Choroid plexus epithelial cell (primary cell): ENCODE results near the gene GOLGA8K.
"Not testable (repeated sequence)": the region's sequence is repeated elsewhere in the genome, so short reads cannot be mapped to it uniquely, and the experiment has no call there.

ENCODE experiments used
- DNase-seq: peaks from one replicate; pipeline ENCODE4 v3.0.0-alpha.2; 2010; ENCODE audit warnings: low read depth
- H3K4me3 ChIP-seq: 2 replicates; pipeline ENCODE4 v1.5.1; 2011; ENCODE audit warnings: low read depth, mild to moderate bottlenecking, control low read depth, low read length, moderate library complexity

GOLGA8K gene, protein sequence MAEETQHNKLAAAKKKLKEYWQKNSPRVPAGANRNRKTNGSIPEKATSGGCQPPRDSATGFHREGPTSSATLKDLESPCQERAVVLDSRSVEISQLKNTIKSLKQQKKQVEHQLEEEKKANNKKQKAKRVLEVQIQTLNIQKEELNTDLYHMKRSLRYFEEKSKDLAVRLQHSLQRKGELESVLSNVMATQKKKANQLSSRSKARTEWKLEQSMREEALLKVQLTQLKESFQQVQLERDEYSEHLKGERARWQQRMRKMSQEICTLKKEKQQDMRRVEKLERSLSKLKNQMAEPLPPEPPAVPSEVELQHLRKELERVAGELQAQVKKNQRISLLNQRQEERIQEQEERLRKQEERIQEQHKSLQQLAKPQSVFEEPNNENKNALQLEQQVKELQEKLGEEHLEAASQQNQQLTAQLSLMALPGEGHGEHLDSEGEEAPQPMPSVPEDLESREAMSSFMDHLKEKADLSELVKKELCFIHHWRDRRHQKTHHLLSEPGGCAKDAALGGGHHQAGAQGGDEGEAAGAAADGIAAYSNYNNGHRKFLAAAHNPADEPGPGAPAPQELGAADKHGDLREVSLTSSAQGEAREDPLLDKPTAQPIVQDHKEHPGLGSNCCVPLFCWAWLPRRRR

DNA sequence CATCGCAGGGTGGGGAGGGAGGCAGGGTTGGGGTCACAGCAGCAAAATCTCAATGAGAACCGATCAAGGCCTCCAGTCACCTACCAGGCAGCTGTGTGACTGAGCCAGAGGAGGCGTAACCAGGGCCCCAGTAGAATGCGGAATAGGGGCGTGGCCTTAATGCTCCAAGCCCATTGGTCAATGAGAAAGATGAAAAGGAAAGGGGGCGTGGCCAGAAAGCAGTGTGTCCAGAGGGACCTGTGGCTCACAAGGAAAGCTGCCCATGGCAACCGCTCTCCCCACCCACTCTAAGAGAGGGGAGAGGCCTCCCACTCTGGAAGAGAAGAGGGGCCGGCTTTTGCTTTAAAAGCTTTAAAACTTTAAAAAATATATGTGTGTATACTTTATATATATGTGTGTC, at the start of gene GOLGA8K:
Gene GOLGA8K (minus strand): TSS at position 101 of the 400 bp plus-strand sequence. CDS start 98 bp downstream, at position 3.
- not testable (repeated sequence) for DNase-seq

DNA sequence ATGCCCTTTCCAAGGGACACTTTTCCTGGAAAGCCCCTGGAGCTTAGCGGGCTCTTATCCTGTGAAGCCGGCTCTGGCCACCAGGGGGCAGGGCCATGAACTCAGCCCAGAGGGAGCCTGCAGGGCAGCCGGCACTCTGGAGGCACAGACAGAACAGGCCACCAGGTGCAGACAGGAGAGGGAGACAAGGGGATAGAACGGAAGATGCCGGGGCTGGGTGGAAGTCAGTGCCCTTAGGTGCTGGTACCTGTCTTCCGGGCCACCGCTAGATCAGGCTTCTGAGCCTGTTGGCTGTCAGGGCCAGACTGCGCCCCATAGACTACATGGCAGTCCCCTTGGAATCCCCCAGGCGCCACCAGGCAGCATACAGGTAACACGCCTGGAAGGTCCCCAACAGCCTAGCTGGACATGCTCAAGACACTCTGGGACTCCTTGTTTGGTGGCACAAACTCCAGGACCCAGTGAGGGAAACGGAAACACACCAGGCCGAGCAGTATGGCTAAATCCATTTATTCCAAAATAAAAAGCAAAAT, 37.4 kb upstream of the GOLGA8K start:
- not testable (repeated sequence) for DNase-seq, H3K4me3 ChIP-seq

More for the DNA sequence above, at the start of gene GOLGA8K:
- not testable (repeated sequence) for H3K4me3 ChIP-seq

DNA sequence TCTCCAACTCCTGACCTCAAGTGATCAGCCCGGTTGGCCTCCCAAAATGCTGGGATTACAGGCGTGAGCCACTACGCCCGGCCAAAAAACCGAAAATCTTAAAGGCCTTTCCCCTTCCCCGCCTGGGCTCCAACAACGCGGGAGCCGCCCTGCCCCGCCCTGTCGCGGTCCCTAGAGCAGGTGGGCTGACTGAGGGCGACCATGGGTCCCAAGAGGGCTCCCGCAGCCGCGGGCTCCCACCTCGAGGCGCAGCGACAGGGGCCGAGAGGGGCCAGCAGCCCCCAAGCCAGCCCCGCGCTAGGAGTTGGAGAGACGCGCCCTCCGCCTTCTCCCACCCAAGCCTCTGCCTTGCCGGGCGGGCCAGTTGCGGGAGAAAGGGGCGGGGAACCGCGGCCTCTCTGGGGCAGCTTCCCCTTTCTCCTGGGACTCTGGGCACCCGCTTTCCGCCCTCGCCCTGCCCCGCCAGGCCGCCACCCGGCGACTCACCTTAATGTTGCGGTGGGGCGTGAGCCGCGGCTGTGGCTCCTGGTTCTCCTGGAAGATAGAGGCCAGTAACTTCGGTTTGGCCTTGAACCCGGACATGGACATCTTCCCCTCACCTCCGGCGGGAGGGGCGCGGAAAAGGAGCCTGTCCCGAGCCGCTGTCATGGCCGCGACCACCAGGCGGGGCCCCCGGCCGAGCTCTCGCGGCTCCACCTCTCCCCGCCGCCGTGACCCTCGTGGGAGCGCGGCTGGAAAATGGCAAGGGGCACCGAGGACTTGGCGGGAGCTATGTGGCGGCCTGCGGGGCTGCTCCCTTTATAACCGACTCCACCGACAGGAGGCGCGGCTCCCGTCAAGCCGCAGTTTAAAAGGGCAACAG, 31.2 kb upstream of the GOLGA8K start:
- not testable (repeated sequence) for DNase-seq, H3K4me3 ChIP-seq

DNA sequence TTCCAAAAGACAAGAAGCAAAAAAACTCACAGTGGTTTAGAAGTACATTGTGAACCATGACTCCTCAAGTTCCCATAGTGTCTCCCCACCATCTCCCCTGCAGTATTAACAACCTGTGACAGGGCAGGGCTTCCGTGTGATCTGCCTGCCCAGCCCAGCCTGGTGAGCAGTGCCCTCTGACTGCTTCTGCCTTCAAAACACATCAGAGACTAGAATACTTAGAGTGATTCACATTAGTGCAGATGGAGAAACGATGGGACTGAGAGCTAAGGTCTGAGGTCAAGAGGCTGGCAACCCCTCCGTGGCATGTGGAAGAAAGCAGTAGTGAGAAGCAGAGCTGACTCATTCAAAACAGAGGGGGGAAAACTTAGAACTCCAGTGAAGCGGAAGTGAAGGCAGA, 24.5 kb upstream of the GOLGA8K start:
- H3K4me3 ChIP-seq, DNase-seq: not testable (repeated sequence)

DNA sequence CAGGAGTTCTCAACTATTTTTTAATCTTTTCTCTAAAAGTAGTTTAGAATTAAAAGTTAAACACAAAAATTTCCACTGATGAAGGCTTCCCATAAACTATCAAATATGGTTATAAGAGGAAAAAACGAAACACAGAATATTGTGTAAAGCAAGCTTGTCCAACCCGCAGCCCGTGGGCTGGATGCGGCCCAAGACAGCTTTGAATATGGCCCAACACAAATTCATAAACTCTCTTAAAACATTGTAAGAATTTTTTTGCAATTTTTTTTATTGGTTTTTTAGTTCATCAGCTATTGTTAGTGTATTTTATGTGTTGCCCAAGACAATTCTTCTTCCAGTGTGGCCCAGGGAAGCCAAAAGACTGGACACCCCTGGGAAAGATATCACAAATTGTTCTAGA, 23.4 kb upstream of the GOLGA8K start:
- not testable (repeated sequence) for H3K4me3 ChIP-seq, DNase-seq

DNA sequence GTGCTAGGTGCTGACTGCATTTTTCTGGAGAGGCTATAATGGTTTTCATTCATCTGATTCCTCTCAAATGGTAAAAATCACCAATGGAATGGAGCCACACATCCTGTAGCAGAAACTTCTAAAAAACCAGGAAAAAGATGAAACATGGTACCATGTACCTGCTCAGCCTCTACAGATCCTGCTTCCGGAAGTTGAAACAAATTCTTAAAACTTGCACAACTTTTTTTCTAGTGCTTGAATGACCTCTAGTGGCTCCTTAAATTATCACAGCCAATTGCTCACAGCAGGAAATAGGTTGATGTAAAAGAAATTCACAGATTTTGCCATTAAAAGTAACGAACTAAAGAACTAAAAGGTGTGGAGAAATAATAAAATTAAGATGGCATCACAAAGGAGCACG, 4.8 kb upstream of the GOLGA8K start:
- DNase-seq, result not testable (repeated sequence)

DNA sequence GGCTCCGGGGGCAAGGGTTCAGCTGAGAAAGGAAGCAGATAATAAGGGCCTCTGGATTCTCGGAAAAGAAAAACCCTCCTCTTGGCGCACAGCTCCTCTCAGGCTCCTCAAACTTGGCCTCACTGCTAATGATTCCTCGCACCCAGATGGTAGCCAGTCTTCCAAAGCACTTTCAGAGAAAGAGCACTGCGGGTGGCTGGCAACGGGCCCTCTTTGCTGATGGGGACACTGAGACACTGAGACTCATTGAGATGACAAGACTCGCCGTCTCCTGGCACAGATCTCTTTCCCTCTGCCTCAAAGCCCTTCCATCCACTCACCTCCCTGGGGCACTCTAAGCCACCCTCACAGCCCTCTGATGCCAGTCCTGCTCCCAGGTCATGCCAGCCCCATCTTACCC, 6.6 kb downstream of the GOLGA8K start:
- not testable (repeated sequence) for DNase-seq, H3K4me3 ChIP-seq

More for the DNA sequence above, 4.8 kb upstream of the GOLGA8K start:
- H3K4me3 ChIP-seq, result not testable (repeated sequence)

DNA sequence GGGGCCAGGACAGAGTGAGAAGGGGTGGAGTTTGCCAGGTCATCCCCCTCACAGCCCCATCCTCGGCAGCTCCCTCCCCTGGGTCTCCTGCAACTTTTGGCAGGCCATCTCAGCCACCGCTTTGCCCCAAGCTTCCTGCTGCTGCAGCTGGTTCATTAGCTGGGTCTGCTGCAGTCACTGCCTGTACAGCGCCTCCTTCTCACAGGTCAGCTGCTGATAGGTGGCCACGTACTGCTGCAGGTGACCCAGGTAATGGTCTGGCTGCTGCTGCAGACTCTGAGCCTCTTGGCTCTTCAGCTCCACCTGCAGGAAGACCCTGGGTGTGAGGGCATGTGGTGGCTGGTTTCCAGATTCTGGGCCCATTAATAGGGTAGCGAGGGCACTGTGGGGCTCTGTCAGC, 8.3 kb downstream of the GOLGA8K start:
- not testable (repeated sequence) for DNase-seq, H3K4me3 ChIP-seq

DNA sequence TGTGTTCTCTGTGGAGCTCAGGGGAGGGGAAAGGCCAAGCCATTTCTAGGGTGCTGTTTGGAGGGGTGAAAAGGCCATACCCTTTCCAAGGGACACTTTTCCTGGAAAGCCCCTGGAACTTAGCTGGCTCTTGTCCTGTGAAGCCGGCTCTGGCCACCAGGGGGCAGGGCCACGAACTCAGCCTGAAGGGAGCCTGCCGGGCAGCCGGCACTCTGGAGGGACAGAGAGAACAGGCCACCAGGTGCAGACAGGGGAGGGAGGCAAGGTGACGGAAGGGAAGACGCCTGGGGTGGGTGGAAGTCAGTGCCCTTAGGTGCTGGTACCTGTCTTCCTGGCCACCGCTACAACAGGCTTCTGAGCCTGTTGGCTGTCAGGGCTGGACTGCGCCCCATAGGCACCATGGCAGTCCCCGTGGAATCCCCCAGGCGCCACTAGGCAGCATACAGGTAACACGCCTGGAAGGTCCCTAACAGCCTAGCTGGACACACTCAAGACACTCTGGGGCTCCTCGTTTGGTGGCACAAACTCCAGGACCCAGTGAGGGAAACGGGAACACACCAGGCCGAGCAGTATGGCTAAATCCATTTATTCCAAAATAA, 14.9 kb downstream of the GOLGA8K start:
- DNase-seq, H3K4me3 ChIP-seq: not testable (repeated sequence)

DNA sequence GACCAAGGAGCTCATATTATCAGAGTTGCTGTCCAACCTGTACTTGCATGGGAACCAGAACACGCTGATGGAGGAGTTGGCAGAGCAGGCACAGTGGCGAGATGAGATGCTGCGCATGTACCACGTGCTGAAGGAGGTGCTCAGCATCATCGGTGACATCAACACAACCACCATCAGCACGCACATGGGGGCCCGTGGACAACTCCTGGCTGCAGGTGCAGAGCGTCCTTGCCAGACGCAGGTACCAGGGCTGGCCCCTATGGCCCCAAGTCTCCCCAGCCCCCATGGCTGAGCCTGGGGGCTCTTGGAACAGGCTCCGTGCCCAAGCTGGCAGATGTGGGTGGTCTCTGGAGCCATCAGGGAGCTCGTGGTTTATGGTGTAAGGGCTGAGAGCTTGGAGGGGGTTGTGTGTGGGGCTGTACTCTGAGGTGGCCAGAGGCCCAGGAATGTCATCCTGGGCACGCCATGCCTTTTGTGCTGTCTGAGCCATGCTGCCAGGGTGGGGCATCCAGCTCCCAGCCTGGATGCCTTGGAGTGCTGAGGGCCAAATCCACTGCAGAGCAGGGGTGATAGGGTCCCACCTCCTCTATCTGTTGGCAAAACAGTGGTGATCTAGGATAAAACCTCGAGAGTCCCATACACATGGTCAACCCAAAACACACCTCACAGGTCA, 17.1 kb downstream of the GOLGA8K start:
- not testable (repeated sequence) for DNase-seq, H3K4me3 ChIP-seq

DNA sequence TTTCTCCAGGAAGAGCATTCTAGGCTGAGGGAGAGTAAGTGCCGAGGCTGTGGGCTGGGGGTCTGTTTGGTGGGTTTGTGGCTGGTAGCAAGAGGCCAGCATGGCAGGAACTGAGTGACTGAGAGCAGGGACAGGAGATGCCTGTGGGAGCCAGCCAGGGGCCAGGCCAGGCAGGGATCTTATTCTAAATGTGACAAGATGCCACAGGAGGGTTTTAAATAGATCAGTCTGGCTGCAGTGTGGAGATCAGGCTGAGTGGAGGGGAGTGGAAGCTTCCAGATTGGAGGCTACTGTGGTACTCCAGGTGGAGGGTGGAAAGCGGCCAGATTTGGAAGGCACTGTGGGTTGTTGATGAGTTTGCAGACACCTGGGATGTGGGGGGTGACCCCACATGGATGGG, 28.9 kb downstream of the GOLGA8K start:
- DNase-seq, H3K4me3 ChIP-seq: not testable (repeated sequence)

DNA sequence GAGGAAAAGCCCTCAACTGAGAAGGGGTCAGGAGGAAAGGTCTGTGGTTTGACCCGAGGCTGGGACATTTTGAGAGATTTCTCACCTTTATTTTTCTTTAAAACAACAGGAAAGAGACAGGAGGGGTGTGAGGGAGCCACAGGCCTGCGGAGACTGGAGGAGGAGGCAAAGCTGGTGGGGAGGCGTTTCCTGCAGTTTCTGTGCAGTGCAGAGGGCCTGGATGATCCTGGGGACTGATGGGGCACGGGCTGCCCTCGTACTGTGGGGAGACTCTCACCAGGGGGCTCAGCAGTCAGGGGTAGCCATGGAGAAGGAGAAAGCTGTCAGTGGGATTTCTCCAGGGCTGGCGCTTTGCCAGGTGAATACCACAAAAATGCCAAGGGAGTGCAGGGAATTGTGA, 29.4 kb downstream of the GOLGA8K start:
- not testable (repeated sequence) for DNase-seq, H3K4me3 ChIP-seq

DNA sequence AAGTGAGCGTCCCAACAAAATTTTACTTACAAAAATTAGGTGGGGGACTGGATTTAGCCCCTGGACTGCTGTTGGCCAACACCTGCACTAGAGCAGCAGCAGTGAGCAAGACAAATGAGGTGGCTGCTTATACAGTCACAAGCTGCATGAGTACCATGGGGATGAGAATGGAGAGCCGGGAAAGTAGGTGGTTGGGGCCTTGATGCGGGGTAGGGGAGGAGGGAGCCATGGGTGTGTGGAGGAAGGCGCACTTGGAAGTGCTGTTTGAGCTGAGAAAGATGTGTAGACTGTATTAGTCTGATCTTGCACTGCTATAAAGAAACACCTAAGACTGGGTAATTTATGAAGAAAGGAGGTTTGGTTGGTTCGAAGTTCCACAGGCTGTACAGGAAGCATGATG, 31.0 kb downstream of the GOLGA8K start:
- not testable (repeated sequence) for DNase-seq, H3K4me3 ChIP-seq

DNA sequence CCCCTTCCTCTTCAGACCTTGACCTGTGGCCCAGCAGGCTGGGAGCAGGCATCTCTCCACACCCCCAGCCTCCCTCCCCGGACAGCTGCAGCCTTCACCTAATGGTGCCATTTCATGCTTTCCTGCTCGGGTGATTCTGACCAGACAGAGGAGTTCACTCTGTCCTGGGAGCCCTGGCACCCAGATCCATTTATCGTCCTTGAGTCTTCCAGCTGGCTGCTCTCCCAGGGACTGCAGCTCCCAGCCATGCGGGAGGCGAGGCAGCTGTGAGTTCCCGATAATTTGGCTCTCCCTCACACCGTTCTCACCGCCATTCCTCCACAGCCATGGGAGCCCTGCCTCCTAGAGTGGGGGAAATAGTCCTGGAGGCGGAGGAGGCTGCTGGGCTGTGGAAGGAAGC, 32.6 kb downstream of the GOLGA8K start:
- not testable (repeated sequence) for H3K4me3 ChIP-seq, DNase-seq

DNA sequence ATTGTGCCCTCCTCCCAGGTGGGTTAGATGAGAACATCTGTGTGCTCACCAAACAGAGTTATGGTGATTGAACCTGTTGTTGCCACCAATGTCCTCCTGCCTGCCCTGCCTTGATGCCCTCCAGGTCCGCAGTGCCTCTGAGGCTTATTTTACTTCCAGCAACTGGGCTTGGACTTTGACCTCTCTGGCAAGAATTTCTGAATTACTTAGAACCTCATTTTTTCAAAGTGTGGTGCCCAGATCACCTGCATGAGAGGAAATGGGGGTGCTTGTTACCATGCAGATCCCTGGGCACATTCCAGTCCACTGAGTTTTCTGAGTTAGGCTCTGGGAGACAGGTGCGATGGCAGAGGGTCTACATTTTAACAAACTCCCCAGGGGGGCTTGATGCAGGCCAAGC, 33.0 kb downstream of the GOLGA8K start:
- H3K4me3 ChIP-seq, DNase-seq: not testable (repeated sequence)

DNA sequence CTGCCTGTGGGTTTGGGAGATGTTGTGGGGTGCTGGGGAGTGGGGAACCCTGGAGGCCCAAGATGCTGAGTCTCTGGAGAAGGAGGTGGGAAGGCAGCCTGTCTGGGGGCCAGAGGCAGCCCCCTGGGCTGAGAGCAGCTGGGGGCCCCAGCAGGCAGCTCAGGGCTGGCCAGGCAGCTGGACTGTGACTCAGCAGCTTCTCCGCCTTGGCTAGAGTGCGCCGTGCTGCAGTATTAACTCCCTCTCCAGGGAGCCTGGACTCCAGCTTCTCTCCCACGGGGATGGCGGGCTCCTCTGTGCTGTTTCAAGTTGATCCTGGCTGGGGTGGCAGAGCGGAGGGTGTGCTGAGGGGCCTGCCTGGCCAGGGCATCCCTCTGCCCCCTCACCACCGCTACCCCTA, 36.6 kb downstream of the GOLGA8K start:
- not testable (repeated sequence) for H3K4me3 ChIP-seq, DNase-seq

DNA sequence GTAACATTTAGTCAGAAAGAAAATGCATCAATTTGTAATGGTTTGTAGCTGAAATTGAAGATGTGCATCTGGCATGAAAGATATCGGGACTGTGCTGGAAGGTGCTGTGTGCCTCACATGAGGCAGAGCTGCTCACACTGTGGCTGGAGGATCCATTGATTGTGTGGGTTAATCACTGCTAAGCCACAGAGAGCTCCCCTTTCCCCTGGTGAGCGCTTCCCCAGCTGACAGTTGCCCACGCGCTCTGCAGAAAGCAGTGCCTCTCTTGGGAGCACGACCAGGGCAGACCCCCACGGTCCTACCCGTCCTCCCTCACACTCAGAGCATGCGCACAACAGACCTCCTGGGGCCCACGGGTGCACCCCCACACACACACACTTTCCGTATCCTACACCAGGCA, 37.1 kb downstream of the GOLGA8K start:
- not testable (repeated sequence) for DNase-seq, H3K4me3 ChIP-seq

DNA sequence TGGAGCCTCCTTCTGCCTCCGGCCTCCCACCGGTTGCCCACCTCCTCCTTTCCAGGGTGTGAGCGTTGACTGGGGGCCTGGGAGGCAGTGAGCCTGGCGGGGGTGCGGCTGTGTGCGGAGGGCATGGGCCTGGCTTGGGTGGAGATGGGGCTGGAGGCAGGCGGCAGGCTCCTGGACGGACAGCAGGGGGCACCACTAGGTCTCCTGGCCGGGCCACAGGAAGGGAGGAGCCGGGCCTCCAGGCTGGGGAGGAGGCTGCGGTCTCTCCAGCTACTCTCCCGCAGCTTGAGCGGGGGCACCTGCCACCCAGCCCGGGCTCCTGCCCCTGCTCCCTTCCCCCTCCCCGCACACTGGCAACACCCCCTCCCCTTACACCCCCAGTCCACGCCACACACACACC, 38.1 kb downstream of the GOLGA8K start:
- not testable (repeated sequence) for H3K4me3 ChIP-seq, DNase-seq
